Epithelial cell of prostate (primary cell): Measurements from ENCODE around the gene UBXN11.
"Not testable (repeated sequence)": the region's sequence is repeated elsewhere in the genome, so short reads cannot be mapped to it uniquely, and the experiment has no call there.

ENCODE experiments used
- DNase-seq: peaks from one replicate; pipeline ENCODE4 v3.0.0-alpha.2; 2011; ENCODE audit warnings: low read depth, low spot score
- H3K27ac ChIP-seq: fragments of 450-650 bp; 2 replicates; pipeline ENCODE4 v1.5.1; 2017; ENCODE audit warnings: mild to moderate bottlenecking

UBXN11 gene

DNA sequence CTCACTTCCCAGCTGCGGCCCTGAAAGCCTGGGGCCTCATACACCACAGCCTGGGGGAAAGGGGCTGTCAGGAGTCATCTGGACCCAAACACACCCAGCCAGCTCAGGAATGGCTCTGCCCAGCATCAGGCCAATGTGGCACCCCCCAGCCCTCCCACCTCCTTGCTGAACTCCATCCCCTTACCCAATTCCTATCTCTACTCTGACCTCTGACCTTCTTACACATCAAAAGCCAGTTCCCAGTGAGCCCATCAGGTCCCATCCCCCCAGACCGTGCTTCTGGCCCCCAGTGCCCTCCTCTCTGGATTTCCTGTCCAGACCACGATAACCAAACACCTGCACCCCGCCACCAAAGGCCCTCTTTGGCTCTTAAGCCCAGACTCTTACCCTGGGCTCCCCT is 31.2 kb upstream of the UBXN11 start:
- no peak overlapping the region for H3K27ac ChIP-seq
- no peak for DNase-seq

DNA sequence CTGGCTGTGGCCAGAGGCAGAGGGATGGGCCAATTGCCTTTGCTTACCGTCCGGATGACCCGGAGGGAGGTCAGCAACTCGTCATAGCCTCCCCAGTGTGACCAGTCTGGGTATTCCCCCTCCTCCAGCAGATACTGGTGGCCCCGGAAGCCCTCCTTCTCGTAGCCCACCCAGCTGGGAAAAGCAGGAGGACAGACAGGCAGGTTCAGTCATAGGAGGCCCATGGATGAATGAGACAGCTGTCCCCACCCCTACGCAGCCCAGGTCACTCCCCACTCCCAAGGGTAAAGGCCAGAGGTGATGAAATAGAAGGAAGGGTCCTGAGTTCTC is 30.7 kb upstream of the UBXN11 start:
- no peak for DNase-seq
- H3K27ac ChIP-seq: peak overlapping the region; percentile 63

- peak overlapping the region; percentile 63 for H3K27ac ChIP-seq
- DNase-seq: no peak
These were observed 30.2 kb upstream of the UBXN11 start for GRCh38 chr1:26336477-26337205.

- DNase-seq: no peak
- H3K27ac ChIP-seq: peak overlapping the region; percentile 63
These were observed 29.5 kb upstream of the UBXN11 start for GRCh38 chr1:26335774-26336476.

DNA sequence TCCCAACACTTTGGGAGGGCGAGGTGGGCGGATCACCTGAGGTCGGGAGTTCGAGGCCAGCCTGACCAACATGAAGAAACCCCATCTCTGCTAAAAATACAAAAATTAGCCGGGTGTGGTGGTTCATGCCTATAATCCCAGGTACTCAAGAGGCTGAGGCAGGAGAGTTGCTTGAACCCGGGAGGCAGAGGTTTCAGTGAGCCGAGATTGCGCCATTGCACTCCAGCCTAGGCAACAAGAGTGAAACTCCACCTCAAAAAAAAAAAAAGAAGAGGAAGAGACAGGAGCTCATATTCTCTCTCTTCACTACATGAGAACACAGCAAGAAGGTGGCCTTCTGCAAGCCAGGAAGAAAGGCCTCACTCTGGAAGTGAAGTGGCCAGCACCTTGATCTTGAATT is 26.9 kb upstream of the UBXN11 start:
- H3K27ac ChIP-seq, DNase-seq: not testable (repeated sequence)

DNA sequence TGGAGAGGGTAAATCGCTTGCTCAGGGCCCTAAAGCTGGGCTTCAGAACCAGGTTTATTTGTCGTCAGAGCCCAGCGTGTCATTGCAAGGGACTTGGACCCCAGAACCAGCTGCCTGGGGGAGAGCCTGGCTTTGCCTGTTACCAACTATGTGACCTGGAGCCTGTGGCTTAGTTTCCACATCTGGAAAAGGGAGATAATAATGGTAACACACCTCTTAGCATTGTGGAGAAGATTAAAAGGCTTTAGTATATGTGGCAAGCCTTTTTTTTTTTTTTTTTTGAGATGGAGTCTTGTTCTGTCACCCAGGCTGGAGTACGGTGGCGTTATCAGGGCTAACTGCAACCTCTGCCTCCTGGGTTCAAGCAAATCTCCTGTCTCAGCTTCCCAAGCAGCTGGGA is 23.8 kb upstream of the UBXN11 start:
- H3K27ac ChIP-seq: peak overlapping the region; percentile 51

GRCh38 chr1:26329380-26329779 is 22.9 kb upstream of the UBXN11 start:
- H3K27ac ChIP-seq: peak overlapping the region; percentile 51
- not testable (repeated sequence) for DNase-seq

More for the DNA sequence above, 23.8 kb upstream of the UBXN11 start:
- no peak for DNase-seq

GRCh38 chr1:26328597-26328996 is 22.2 kb upstream of the UBXN11 start:
- no peak for DNase-seq
- H3K27ac ChIP-seq: peak overlapping the region; percentile 51

DNA sequence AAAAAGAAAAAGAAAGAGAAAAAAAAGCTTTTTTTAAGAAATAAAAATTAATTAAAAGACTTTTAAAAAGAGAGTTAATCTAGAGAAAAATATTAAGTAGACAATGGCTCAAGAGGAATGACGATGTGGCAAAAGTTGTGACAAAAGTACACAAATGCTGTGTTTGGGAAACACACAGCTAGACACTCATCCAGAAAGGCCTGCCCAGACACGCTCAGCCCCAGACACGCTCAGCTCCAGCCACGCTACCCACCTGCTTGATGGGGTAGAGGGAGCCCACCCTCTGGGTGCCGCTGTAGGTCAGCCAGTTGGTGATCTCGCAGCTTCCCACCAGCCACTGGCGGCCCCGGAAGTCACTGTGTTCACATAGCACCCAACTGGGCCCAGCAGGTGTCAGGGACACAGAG is 21.5 kb upstream of the UBXN11 start:
- no peak for DNase-seq
- H3K27ac ChIP-seq: peak overlapping the region; percentile 51

DNA sequence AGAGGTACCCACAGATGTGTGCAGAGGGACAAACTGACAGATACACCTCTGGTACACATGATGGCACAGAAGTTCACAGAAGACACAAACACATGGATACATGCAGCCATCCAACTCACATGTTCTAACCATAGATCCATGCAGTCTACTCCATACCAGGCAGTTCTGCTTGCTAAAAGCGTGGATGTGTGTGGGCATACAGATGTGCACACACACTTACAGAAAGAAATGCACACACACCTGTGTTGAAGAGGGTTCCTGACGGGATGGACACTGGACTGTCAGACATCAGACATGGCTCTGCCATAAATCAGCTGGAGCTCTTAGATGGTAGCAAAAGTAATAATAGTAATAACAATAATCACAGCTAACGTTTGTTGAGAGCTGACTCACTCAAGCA is 18.1 kb upstream of the UBXN11 start:
- H3K27ac ChIP-seq: no peak overlapping the region
- DNase-seq: no peak

DNA sequence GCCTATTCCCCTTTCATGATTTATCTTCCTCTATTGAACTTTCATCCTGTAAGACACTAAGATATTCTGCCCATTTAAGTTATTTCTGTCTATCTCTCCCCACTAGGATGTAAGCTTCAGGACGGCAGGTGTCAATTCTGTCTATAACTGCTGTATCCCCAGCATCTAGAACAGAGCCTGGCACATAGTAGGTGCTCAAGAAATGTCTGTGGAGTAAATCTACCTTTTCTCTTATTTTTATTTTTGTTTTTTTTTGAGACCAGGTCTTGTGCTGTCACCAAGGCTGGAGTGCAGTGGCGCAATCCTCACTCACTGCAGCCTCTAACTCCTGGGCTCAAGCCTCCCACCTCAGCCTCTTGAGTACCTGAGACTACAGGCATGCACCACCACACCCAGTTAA is 16.9 kb upstream of the UBXN11 start:
- DNase-seq: no peak
- no peak overlapping the region for H3K27ac ChIP-seq

DNA sequence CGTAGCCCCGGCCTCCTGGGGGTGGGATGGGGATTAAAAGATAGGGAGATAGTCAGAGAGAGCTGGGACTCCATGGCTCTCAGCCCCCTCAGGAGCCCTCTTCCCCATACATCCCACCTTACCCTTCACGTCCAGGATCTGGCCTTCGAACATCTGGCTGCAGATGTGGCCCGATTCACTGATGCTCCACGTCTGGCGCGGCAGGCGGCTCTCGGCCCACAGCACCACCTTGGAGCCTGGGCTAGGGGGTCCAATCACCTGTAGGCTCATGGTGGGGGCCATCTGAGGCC is 15.6 kb upstream of the UBXN11 start:
- no peak for DNase-seq
- no peak overlapping the region for H3K27ac ChIP-seq

- H3K27ac ChIP-seq: no peak overlapping the region
- DNase-seq: no peak
These were observed 15.0 kb upstream of the UBXN11 start for GRCh38 chr1:26321315-26322041.

DNA sequence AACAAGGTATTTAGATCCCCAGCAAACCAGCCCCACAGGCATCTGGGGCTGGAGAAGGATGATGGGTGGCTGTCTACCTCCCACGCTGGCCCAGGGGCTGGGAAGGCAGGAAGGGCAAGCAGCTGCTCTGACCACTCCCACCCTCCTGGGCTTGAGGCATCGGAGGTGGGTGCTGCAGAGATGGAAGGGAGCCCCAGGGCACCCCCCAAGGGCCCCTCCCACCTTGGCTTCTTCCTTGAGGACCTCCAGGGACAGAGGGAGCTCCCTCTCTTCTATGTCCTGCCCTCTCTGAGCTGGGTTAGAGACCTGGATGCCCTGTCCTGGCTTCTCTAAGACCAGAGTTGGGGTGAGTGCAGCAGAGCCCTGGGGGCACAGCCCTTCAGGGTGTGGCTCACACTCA is 14.5 kb upstream of the UBXN11 start:
- DNase-seq: no peak
- H3K27ac ChIP-seq: no peak overlapping the region

- H3K27ac ChIP-seq: no peak overlapping the region
- DNase-seq: no peak
These were observed 12.1 kb upstream of the UBXN11 start for GRCh38 chr1:26318338-26319064.

DNA sequence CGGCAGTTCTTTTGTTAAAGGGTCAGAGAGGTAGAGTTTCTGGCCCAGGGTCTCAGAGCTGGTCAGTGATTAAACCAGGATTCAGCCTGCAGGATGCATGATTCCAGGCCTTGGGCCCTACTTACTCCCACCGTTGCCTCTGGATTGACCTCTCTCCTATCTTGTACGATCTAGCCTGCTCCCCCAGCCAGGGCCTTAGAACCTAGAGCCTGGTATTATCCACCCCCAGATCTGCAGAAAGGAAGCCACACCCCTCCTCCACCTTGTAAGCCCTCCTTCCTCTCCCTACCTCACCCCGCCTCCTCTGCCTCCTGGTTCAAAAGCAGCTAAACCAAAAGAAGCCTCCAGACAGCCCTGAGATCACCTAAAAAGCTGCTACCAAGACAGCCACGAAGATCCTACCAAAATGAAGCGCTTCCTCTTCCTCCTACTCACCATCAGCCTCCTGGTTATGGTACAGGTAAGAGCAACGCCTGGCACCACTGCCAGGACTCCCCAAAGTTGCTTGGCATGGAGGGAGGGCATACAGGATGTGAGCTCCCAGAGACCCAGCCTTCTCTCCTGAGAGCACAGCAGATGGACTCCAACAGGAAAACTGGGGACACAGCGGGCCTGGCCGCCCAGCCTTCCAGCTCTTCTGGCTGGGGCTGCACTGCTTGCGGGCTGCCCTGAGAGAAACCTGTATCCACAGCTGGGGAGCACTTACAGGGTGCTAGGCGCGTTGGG is 11.3 kb upstream of the UBXN11 start, which contains the start of gene CD52:
Gene CD52, plus strand, starts transcription at position 347 of the 726 bp plus-strand sequence. Its CDS starts 60 bp downstream, at position 407.
- no peak for DNase-seq
- no peak within 1 kb of the TSS for H3K27ac ChIP-seq

DNA sequence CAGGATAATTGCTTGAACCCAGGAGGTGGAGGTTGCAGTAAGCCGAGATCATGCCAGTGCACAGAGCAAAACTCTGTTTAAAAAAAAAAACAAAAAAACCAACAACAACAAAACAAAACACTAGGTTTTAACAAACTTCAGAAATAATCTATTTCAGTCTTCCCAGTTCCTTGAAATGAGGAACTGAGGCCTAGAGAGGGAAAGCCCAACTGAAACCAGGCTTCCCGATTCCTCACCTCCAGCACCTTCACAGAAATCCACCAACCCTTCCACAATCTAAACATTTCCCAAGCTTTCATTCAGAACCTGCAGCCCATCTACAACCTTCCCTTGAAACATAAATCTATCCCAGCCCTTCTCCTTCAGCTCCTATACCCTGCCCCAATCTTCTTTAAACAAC is 10.7 kb upstream of the UBXN11 start:
- H3K27ac ChIP-seq: no peak overlapping the region
- no peak for DNase-seq

DNA sequence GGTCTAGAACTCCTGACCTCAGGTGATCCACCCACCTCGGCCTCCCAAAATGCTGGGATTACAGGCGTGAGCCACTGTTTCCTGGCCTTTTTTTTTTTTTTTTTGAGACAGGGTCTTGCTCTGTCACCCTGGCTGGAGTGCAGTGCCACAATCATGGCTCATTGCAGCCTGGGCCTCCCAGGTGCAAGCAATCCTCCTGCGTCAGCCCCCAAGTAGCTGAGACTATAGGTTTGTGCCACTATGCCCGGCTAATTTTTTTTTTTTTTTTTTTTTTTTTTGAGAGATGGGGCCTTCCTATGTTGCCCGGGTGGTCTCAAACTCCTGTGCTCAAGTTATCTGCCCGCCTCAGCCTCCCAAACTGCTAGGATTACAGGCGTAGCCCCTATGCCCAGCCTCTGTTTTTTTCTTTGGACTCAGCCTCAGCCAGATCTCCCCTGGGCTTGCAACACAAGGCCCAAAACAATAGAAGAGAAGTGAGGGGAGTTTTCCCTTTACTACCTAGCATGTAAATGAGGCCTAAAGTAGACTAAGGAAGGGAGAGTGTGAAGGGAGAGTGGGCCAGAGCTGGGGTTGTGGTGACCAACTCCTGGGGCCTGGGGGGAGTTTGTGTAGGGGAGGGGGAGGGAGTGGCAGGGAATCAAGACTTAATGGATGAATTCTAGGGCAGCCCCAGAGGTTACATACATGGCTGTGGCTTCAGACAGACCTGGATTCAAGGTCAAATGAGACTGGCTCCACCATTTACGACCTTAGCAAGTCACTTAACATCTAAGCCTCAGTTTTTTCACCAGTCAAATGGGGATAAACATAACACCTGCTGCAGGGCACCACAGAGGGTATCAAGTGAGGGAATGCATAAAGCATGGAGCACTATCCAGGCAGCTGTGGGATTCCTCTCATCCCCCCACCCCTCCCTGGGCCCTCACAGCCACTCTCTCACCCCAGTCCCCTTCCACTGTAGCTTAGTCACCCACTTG is 9.7 kb upstream of the UBXN11 start:
- no peak overlapping the region for H3K27ac ChIP-seq

DNA sequence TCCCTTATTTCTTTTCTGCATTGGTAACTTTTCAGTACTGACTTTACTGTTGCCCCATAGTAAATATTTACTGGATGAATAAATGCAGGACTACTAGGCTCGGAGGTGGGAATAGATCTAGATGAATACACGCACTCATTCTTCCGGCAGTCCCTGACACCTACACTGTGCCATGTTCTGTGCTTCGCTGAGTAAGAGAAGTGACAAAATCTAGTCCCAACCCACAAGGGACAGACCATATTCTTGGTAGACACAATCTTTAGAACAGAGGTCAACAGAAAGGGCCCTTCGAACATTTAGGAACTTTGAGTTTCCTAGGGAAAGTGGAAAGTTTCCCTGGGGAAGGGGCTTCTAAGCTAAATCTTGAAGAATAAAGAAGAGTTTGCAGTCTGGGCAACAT is 8.1 kb upstream of the UBXN11 start:
- no peak for DNase-seq
- H3K27ac ChIP-seq: no peak overlapping the region

More for the DNA sequence above, 9.7 kb upstream of the UBXN11 start:
- DNase-seq: no peak
